H1 (cell line): ENCODE measurements around the gene RPL6.
"Not testable (repeated sequence)": the region's sequence is repeated elsewhere in the genome, so short reads cannot be mapped to it uniquely, and the experiment has no call there.

Experiments
- CTCF ChIP-seq, 3 experiments: IDR thresholded peaks; 1 replicate in 2 of 3; 2 replicates in 1 of 3; pipeline versions ENCODE4 v1.5.1 to v1.6.1; 2011; ENCODE audit warnings: low read length in 3 of 3, mild to moderate bottlenecking in 3 of 3, inconsistent platforms in 2 of 3, low read depth in 1 of 3, moderate library complexity in 1 of 3; ENCODE audit not compliant: insufficient read depth in 1 of 3; ENCODE audit errors: control extremely low read depth in 1 of 3
- E2F6 ChIP-seq: IDR thresholded peaks from 2 replicates; pipeline ENCODE4 v1.6.1; 2012; ENCODE audit warnings: inconsistent platforms
- EGR1 ChIP-seq: IDR thresholded peaks from 2 replicates; pipeline ENCODE4 v1.6.1; 2011; ENCODE audit warnings: low read depth, low read length, borderline replicate concordance
- EZH2 ChIP-seq: fragments of 200-600 bp; sonication (generic); IDR thresholded peaks from 2 replicates; pipeline ENCODE4 v1.7.1; 2012; ENCODE audit warnings: low read depth, mild to moderate bottlenecking, moderate library complexity, low read length, inconsistent platforms; ENCODE audit not compliant: severe bottlenecking
- GABPA ChIP-seq: IDR thresholded peaks from 2 replicates; pipeline ENCODE4 v1.6.1; 2011; ENCODE audit warnings: mild to moderate bottlenecking, low read length, moderate library complexity, borderline replicate concordance; ENCODE audit not compliant: insufficient read depth

GRCh38 chr12:112407683-112408082 lies 1.7 kb downstream of the RPL6 start:
- not testable (repeated sequence) for TF ChIP-seq CTCF (IDR thresholded peaks at IDR 0.05; ENCODE audit: control extremely low read depth in 1 of 3, insufficient read depth in 1 of 3, low read depth in 1 of 3, low read length in 3 of 3); EGR1; GABPA; EZH2; E2F6
